ENCODE data around the gene TEX261.
"Not testable (repeated sequence)": the region's sequence is repeated elsewhere in the genome, so short reads cannot be mapped to it uniquely, and the experiment has no call there.

TEX261 gene

DNA sequence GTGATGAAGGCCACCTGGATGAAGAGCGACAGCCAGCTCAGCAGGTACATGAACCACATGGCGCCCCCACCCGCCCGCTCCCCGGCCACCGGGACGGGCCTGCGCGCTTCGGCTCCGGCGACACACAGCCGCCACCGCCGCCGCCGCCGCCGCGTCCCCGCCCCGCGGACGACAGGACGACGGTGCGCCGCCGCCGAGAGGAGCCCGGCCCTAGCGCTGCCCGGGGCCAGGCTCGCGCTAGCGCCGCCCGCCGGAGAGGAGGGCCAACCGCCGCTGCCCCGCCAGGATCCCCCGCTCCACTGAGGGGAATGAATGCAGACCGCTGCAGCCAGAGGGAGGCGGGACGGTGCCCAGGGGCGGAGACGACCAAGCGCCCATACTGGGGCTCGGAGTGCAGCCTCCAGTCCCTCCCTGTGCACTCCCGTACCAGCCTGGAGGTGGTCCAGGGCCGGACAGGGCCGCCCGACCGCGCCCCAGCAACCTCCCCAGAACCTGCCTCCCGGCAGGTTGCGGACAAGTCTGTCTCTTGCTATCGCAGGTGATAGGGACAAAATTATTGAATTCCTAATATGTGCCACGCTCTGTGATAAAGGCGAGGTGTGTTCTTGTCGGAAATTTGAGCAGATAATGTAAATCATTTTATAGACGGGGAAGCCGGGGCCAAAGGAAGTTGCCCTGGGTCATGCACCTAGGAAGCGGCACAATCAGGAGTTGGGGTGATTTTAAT, at the start of gene TEX261:
TSS of gene TEX261 (minus strand) at position 175 of the 727 bp plus-strand sequence. CDS start at position 59, 116 bp downstream.
- in situ Hi-C loops (cut with HindIII; ENCODE audit: low sequenced_read_pairs), result no loop called here

DNA sequence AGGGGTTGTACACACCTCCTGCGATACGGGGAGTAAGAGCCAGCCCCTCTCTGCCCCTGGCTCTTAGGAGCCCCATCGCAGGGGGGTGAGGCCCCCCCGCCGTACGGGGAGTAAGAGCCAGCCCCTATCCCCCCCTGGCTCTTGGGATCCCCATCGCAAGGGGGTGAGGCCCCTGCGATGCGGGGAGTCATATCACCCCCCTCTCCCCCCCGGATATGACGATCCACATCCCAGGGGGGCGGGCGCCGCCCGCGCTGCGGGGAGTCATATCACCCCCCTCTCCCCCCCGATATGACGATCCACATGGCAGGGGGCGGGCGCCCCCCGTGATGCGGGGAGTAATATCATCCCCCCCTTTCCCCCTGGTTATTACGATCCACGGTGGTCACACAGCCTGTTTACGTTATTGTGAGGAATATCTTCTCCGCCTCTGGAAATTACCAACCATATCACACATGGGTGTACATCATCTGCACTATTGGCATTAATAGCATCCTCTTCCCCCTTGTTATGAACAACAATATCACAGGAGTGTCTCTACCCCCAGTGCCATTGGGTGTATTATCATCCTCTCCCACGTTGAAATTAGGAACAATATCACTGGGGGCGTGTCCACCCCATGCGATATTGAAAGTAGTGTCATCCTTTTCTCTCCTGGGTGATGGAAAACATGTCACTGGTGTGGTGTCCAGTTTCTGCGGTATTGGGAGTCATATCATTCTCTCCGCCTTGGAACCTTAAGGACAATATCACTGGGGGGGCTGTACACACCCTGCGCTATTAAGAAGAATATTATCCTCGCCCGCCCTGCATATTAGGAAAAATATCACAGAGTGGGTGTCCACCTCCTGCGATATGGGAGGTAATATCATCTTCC, 49.1 kb upstream of the TEX261 start:
- in situ Hi-C loops (cut with HindIII; ENCODE audit: low sequenced_read_pairs), result no loop called here

- in situ Hi-C loops (cut with HindIII; ENCODE audit: low sequenced_read_pairs), result no loop called here
Measured at GRCh38 chr2:71042287-71042686, 47.6 kb upstream of the TEX261 start.

- in situ Hi-C loops (cut with HindIII; ENCODE audit: low sequenced_read_pairs), result not testable (repeated sequence)
Measured at GRCh38 chr2:71036296-71036695, 41.6 kb upstream of the TEX261 start.

DNA sequence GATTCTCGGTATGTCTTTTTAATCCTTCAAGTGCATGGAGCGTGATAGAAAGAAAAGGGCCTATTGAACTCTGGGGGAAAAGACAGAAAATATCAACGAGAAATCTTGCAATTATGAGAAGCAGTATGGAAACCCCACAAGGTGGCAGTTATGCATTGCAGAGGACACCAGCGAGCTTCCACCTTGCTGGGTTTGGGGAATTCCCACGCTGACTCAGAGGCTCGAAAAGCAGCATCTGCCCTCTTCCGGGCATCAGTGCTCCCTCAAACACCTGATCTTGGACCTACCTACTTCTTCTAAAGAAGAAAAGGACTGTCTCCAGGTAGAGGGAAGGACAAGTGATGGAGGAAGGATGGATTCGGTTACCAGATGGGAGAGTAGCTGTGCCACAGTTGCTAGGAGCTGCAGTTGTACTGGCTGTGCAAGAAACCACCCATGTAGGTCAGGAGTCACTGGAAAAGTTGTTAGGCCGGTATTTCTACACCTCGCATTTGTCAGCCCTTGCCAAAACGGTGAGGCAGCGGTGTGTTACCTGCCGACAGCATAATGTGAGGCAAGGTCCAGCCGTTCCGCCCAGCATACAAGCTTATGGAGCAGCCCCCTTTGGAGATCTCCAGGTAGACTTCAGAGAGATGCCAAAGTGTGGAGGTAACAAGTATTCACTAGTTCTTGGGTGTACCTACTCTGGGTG, 29.0 kb upstream of the TEX261 start:
- in situ Hi-C loops (cut with HindIII; ENCODE audit: low sequenced_read_pairs), result not testable (repeated sequence)

GRCh38 chr2:71021394-71021793, 26.7 kb upstream of the TEX261 start:
- in situ Hi-C loops (cut with HindIII; ENCODE audit: low sequenced_read_pairs), result not testable (repeated sequence)

DNA sequence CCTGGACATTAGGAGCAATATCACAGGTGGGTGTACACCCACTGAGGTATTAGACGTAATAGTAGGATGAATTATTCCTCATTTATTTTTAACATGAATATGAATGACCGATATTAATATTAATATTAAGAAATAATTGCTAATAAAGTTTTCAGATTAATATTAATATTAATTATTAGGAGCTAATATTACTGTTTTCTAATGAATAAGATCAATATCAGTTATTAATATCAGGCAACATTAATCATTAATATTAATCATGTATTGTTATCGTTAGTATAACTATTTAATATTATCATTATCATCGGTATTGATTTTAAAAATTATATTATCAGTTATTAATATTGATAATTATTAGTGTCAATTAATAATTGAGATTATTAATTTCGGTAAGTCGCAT, 25.3 kb upstream of the TEX261 start:
- in situ Hi-C loops (cut with HindIII; ENCODE audit: low sequenced_read_pairs), result not testable (repeated sequence)

GRCh38 chr2:71018625-71019024, 24.0 kb upstream of the TEX261 start:
- in situ Hi-C loops (cut with HindIII; ENCODE audit: low sequenced_read_pairs), result no loop called here

GRCh38 chr2:71011786-71012185, 17.1 kb upstream of the TEX261 start:
- in situ Hi-C loops (cut with HindIII; ENCODE audit: low sequenced_read_pairs), result not testable (repeated sequence)

GRCh38 chr2:71008342-71008741, 13.7 kb upstream of the TEX261 start:
- in situ Hi-C loops (cut with HindIII; ENCODE audit: low sequenced_read_pairs), result no loop called here

DNA sequence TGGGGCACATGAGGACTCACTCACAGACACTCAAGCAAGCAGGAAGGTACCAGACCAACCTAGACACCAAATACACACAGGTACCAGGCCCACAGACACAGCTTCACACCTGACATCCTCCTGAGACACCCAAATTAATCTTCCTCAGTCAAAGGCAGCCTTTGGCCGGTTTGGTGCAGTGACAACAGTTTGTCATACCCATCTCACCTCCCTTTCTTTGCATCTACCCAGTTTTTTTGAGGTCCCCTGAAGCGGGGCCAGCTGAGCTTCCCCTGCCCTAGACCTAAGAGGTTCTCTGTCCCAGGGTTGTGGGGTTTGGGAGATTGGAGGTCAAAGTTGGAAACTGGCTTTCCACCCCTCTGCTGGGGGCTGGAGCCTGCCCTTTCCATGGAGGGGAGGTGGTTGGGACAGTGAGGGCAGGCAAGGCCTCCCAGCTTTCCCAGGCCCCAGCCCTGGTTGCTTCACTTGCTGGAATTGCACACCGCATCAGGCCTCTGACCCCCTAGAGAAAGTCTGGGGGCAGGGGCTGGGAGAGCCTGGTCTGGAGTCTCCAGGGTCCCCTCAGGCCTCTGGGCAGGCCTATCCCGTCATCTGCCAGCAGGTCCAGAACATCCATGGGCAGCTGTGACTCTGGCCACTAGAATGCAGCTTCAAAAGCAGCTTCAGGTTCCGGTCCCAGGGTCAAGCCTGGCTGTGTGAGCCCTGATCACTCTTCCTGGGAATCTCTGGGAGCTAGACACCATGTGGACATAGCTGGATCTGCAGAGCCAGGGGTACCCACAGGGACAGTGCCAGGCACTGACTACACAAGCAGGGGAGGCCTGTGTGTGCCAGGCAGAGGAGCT, 12.5 kb upstream of the TEX261 start:
- in situ Hi-C loops (cut with HindIII; ENCODE audit: low sequenced_read_pairs), result no loop called here

DNA sequence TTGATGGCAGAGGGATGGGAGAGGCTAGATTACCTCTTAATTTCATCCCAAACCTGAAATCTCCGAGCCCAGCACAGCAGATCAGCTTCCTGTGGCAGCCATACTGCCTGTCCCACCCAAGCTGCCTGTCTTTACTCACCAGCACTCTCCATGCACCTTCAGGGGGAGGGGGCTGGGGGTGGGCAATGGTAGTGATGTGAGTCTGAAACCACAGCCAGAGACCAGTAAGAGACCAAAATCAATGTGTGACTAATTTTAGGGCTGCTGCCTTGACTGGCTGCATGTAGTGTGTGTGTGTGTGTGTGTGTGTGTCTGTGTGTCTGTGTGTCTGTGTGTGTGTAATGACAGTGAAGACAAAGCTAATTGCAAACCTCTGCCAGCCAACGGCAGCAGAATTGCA, 11.7 kb upstream of the TEX261 start:
- in situ Hi-C loops (cut with HindIII; ENCODE audit: low sequenced_read_pairs), result no loop called here

DNA sequence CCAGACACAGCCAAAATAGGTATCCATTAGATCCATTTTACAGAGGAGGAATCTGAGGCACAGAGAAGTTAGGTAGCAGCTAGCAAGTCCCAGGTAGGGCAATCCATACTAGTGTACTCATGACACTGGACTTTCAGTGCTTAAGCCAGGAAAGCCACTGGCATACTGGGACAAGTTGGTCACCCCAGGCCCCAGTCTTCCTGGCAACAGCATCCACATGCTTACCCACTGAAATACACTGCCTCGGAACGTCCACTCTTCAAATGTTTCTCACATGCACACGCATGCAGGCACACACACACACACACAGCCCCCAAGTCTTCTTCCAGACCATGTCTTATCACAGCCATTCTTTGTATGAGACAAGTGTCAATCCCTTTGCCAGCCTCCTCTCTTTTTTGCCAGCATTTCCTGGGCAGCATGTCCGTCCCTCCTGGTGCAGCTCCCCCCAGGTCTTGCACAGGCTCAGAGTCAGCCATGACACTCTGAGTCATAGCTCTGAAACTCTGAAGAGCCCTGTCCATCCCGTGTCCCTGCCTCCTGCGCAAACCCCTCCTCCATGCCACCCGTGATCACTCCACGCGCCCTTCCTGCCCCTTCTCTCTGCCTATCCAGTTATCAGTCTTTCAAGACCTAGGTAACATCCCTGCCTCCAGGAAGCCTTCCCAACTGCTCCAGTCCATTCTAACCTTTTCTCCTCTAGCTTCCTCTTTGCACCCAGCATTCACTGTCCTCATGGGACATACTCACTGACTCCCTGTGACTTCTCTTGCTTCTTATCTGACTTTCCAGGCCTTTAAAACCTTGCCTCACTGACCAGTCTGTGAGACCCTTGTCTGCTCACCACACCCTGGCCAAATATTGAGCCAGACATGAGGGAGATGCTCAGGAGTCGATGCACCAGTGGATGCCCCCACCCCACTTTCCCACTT, 10.9 kb upstream of the TEX261 start:
- in situ Hi-C loops (cut with HindIII; ENCODE audit: low sequenced_read_pairs), result no loop called here

GRCh38 chr2:71004857-71005256, 10.2 kb upstream of the TEX261 start:
- in situ Hi-C loops (cut with HindIII; ENCODE audit: low sequenced_read_pairs), result no loop called here

DNA sequence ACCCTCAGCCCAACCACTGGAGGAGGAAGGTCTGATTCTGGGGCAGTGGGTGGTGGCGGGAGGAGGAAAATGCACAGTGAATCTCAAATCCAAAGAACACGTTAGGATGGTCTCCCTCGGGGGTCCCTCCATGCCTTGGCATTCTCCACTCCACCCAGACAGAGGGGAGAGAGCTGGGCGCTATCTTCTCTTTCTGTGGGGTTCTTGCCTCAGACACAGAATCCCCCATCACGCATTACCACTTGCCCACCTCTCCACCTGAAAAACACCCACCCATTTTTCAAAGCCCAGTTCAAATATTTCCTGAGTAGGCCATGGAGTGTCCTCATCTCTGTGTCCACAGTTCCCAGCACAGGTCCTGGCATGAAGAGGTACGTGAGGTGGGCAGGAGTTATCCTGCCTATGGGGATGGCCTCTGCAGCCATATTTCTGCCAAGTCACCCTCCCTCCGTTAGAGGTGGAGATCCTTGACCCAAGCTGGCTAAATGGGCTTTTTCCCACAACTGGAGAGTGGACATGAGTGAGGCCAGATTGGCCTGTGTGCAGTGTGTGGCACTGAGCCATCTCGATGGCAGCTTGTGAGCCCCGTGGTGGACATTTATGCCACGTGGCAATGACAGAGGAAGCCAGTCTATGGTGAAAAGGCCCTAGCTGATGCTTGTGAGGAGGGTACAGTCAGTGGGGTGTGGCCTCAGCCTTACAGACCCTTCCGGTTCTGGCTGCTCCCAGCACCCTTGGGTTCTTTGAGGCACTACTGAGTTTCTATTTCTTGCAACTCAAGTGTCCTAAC, 9.5 kb upstream of the TEX261 start:
- in situ Hi-C loops (cut with HindIII; ENCODE audit: low sequenced_read_pairs), result no loop called here

GRCh38 chr2:71003396-71003795, 8.7 kb upstream of the TEX261 start:
- in situ Hi-C loops (cut with HindIII; ENCODE audit: low sequenced_read_pairs), result no loop called here

- in situ Hi-C loops (cut with HindIII; ENCODE audit: low sequenced_read_pairs), result no loop called here
Measured at GRCh38 chr2:71001981-71002570, 7.4 kb upstream of the TEX261 start.

GRCh38 chr2:71001592-71001927, 6.9 kb upstream of the TEX261 start:
- in situ Hi-C loops (cut with HindIII; ENCODE audit: low sequenced_read_pairs), result no loop called here

Data from DLD1 (cell line).